HepG2 (cell line): ENCODE data around the gene HOXB4. TPM values are rescaled to one million over a fixed set of nuclear protein-coding genes. Genes with fewer than 3 reads are reported as not detected.

ENCODE experiments used
- ATAC-seq: fragments of 200-7000 bp; cut with Tn5 transposase; 3 replicates; pipeline ENCODE4 v1.9.1; 2020; ENCODE audit warnings: mild to moderate bottlenecking, moderate library complexity
- BruUV-seq: library from RNA; stranded (reverse); fragments of 400-500 nt; replicated peaks from 2 replicates; lab custom pipeline; 2021; lab: Mats Ljungman, UMichigan
- CTCF ChIA-PET: fragments of 300-600 bp; formaldehyde crosslinking; extraction: SDS; loops from one replicate; lab custom pipeline; 2021; ENCODE audit warnings: low total read pairs, inconsistent platforms, low intra/inter-chr PET ratio; lab: Yijun Ruan, JAX
- POLR2A ChIA-PET: fragments of 350-600 bp; sonication (Branson Sonifier 250); formaldehyde crosslinking; loops from one replicate; lab custom pipeline; 2020; ENCODE audit warnings: antibody characterized with exemption, inconsistent platforms; lab: Yijun Ruan, JAX
- DNase-seq: peaks from one replicate; pipeline ENCODE4 v3.0.0-alpha.2; 2015; ENCODE audit warnings: low spot score
- FAIRE-seq: peaks from 3 replicates; lab custom pipeline; 2011; peaks lifted over from hg19 to GRCh38; lab: Jason Lieb, UNC
- H2AFZ ChIP-seq: one replicate; pipeline ENCODE4 v1.6.1; 2011; ENCODE audit warnings: low read length, inconsistent platforms
- H3K27ac ChIP-seq: fragments of 300-600 bp; 3 replicates; pipeline ENCODE4 v1.8.0; 2011; ENCODE audit warnings: mixed run types, mild to moderate bottlenecking, mixed read lengths, low read length, inconsistent platforms; ENCODE audit not compliant: insufficient read depth; ENCODE audit errors: extremely low read length
- H3K27me3 ChIP-seq, 2 experiments: fragments of 200-600 bp in 1 of 2; 2 replicates in 1 of 2; 3 replicates in 1 of 2; pipeline versions ENCODE4 v1.6.0 to v1.8.0; 2011; ENCODE audit warnings: low read length in 2 of 2, mild to moderate bottlenecking in 2 of 2, moderate library complexity in 2 of 2, inconsistent platforms in 1 of 2; ENCODE audit not compliant: insufficient read depth in 2 of 2, control insufficient read depth in 1 of 2
- H3K36me3 ChIP-seq, 2 experiments: fragments of 200-600 bp in 1 of 2; replicated peaks in 1 of 2; 2 replicates in 1 of 2; 3 replicates in 1 of 2; pipeline versions ENCODE4 v1.5.1 to v1.8.0; 2011; ENCODE audit warnings: low read length in 2 of 2, inconsistent platforms in 1 of 2; ENCODE audit not compliant: insufficient read depth in 2 of 2, control insufficient read depth in 1 of 2
- H3K4me1 ChIP-seq: 2 replicates; pipeline ENCODE4 v1.5.1; 2012; ENCODE audit warnings: low read length, inconsistent platforms; ENCODE audit not compliant: insufficient read depth
- H3K4me2 ChIP-seq: 2 replicates; pipeline ENCODE4 v1.6.0; 2011; ENCODE audit warnings: low read depth, low read length, inconsistent platforms
- H3K4me3 ChIP-seq, 3 experiments: fragments of 200-600 bp in 1 of 3; sonication (generic), shearing (Covaris generic) in 1 of 3; replicated peaks in 1 of 3; 2 replicates each; pipeline ENCODE4 v1.5.1; 2011 to 2016; ENCODE audit warnings: low read length in 3 of 3, inconsistent platforms in 2 of 3, low read depth in 2 of 3, mild to moderate bottlenecking in 2 of 3, control low read depth in 1 of 3, mixed read lengths in 1 of 3; ENCODE audit not compliant: insufficient read depth in 1 of 3
- H3K79me2 ChIP-seq: one replicate; pipeline ENCODE4 v1.6.1; 2011; ENCODE audit warnings: low read length, inconsistent platforms; ENCODE audit not compliant: insufficient read depth
- H3K9ac ChIP-seq: 2 replicates; pipeline ENCODE4 v1.6.0; 2011; ENCODE audit warnings: mild to moderate bottlenecking, low read depth, low read length, inconsistent platforms; ENCODE audit not compliant: insufficient read depth
- H3K9me3 ChIP-seq: 2 replicates; pipeline ENCODE4 v1.5.1; 2012; ENCODE audit warnings: mild to moderate bottlenecking, low read length
- H4K20me1 ChIP-seq: 2 replicates; pipeline ENCODE4 v1.6.0; 2011; ENCODE audit warnings: inconsistent platforms, mild to moderate bottlenecking, low read length, moderate library complexity; ENCODE audit not compliant: insufficient read depth
- EZH2 ChIP-seq: conservative IDR thresholded peaks from 2 replicates; pipeline ENCODE4 v1.6.1; 2012; ENCODE audit warnings: mild to moderate bottlenecking, low read depth, low read length, moderate library complexity
- NR2F2 ChIP-seq: IDR thresholded peaks from 2 replicates; pipeline ENCODE4 v1.6.1; 2012; ENCODE audit warnings: low read depth, inconsistent platforms, borderline replicate concordance
- REPIN1 ChIP-seq: sonication (generic); formaldehyde crosslinking; IDR thresholded peaks from 2 replicates; pipeline ENCODE4 v1.8.0; 2022; ENCODE audit warnings: missing genetic modification reagents, low read depth, mild to moderate bottlenecking, borderline replicate concordance
- SP2 ChIP-seq: sonication (generic); formaldehyde crosslinking; IDR thresholded peaks from 2 replicates; pipeline ENCODE4 v1.5.1; 2020; ENCODE audit warnings: mild to moderate bottlenecking, missing genetic modification reagents
- XRCC5 ChIP-seq: fragments of 200-400 bp; formaldehyde crosslinking; optimal IDR thresholded peaks from 2 replicates; pipeline ENCODE3; 2017; ENCODE audit warnings: mild to moderate bottlenecking, low read length
- WGBS: methylation state at CpG from one replicate; pipeline ENCODE4 v1.1.6; 2017; ENCODE audit warnings: low lambda C conversion rate; 5-methylcytosine and 5-hydroxymethylcytosine counted together
- in situ Hi-C: cut with HindIII; loops from 2 replicates; pipeline ENCODE4 v1.10.0; 2017; ENCODE audit warnings: low pct_unique_long_range_greater_than_20kb; ENCODE audit not compliant: extremely low pct_ligation_motif_present
- intact Hi-C: fragments of 100-400 bp; cut with micrococcal nuclease; formaldehyde crosslinking; loops from one replicate; pipeline ENCODE4 v1.10.0; 2022; ENCODE audit not compliant: unreplicated experiment
- polyA plus RNA-seq, 8 experiments: library from polyadenylated mRNA; depleted of rRNA in 3 of 8; stranded (reverse) in 7 of 8; unstranded in 1 of 8; fragments of >200 nt; fragmentation: Illumina TruSeq in 4 of 8; extraction: Trizol in 4 of 8; gene quantifications; 2 replicates each; pipeline versions ENCODE4 v1.2.1 to v1.2.3, GENCODE V29; 2011 to 2016; ENCODE audit warnings: low read depth in 4 of 8, missing spikeins in 1 of 8, mixed read lengths in 1 of 8; ENCODE audit not compliant: insufficient read depth in 1 of 8
- total RNA-seq, 5 experiments: library from RNA; depleted of rRNA; stranded (reverse); fragments of >200 nt; fragmentation: Illumina TruSeq; extraction: Trizol; gene quantifications; 2 replicates each; pipeline ENCODE4 v1.2.3, GENCODE V29; 2016; ENCODE audit warnings: low read depth in 1 of 5
- TF ChIP-seq, protein P1 (sequence below): sonication (generic); formaldehyde crosslinking; IDR thresholded peaks from 2 replicates; pipeline ENCODE4 v1.4.0; 2020; ENCODE audit warnings: mild to moderate bottlenecking, missing genetic modification reagents
- TF ChIP-seq, protein P2 (sequence below): fragments of 450-650 bp; IDR thresholded peaks from 2 replicates; pipeline ENCODE4 v1.6.1; 2016

HOXB4 gene
- total and polyA plus RNA-seq, 2 of the 13 experiments (the other 11 are each of a cell fraction or from before 2014, with no cell fraction given) = not detected

DNA sequence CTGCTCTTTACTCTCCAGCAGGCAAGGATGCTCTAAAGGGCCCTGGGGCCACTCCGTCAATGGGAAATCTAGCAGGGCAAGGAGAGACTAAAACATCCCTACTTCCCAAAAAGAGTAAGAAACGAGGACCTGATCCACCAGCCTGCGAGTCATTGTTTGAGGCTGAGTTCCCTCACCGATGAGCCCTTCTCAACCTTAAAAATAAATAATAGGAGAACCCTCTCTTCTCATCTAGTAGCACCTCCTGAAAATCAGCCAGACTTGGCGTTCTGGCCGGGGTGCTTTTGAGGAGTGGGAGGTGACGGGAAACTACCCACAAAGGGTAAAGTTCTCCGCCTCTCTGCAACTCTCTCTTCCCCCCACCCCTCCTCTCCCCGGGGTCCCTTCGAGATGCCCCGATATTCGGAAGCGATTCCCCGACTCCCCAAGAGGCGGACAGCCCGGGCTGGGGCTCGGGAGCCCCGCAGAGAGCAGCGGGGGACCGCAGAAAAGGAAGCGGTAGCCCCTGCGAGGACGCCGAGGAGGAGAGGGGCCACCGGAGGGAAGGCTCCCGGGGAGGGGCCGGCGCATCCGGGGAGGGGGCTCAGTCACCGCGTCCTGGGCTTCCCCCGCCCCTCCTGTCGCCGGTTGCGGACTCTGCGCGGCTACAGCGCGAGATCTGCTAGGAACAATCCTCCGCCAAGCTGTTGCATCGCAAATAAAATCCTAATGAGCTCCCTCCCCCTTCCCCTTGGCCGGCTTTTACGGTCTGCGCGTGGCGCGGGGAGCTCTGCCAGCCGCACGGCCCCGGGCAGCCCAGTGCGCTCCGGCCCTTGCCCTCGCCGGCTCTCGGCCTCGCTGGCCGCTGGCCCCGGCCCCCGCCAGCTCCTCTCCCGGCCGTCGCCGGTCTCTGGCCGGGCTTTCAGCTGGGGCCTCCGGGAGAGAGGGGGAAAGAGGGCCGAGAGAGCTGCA lies 46.7 kb upstream of the HOXB4 start:
- intact Hi-C loops = no loop called here
- no TSS peak for BruUV-seq
- H3K4me2 ChIP-seq = no peak overlapping the region
- DNase-seq (no peak), ATAC-seq (peak; percentile 47), FAIRE-seq (no peak)
- H3K36me3 ChIP-seq = no peaks in the 10 kb centered on the region
- TF ChIP-seq, protein P1, sequence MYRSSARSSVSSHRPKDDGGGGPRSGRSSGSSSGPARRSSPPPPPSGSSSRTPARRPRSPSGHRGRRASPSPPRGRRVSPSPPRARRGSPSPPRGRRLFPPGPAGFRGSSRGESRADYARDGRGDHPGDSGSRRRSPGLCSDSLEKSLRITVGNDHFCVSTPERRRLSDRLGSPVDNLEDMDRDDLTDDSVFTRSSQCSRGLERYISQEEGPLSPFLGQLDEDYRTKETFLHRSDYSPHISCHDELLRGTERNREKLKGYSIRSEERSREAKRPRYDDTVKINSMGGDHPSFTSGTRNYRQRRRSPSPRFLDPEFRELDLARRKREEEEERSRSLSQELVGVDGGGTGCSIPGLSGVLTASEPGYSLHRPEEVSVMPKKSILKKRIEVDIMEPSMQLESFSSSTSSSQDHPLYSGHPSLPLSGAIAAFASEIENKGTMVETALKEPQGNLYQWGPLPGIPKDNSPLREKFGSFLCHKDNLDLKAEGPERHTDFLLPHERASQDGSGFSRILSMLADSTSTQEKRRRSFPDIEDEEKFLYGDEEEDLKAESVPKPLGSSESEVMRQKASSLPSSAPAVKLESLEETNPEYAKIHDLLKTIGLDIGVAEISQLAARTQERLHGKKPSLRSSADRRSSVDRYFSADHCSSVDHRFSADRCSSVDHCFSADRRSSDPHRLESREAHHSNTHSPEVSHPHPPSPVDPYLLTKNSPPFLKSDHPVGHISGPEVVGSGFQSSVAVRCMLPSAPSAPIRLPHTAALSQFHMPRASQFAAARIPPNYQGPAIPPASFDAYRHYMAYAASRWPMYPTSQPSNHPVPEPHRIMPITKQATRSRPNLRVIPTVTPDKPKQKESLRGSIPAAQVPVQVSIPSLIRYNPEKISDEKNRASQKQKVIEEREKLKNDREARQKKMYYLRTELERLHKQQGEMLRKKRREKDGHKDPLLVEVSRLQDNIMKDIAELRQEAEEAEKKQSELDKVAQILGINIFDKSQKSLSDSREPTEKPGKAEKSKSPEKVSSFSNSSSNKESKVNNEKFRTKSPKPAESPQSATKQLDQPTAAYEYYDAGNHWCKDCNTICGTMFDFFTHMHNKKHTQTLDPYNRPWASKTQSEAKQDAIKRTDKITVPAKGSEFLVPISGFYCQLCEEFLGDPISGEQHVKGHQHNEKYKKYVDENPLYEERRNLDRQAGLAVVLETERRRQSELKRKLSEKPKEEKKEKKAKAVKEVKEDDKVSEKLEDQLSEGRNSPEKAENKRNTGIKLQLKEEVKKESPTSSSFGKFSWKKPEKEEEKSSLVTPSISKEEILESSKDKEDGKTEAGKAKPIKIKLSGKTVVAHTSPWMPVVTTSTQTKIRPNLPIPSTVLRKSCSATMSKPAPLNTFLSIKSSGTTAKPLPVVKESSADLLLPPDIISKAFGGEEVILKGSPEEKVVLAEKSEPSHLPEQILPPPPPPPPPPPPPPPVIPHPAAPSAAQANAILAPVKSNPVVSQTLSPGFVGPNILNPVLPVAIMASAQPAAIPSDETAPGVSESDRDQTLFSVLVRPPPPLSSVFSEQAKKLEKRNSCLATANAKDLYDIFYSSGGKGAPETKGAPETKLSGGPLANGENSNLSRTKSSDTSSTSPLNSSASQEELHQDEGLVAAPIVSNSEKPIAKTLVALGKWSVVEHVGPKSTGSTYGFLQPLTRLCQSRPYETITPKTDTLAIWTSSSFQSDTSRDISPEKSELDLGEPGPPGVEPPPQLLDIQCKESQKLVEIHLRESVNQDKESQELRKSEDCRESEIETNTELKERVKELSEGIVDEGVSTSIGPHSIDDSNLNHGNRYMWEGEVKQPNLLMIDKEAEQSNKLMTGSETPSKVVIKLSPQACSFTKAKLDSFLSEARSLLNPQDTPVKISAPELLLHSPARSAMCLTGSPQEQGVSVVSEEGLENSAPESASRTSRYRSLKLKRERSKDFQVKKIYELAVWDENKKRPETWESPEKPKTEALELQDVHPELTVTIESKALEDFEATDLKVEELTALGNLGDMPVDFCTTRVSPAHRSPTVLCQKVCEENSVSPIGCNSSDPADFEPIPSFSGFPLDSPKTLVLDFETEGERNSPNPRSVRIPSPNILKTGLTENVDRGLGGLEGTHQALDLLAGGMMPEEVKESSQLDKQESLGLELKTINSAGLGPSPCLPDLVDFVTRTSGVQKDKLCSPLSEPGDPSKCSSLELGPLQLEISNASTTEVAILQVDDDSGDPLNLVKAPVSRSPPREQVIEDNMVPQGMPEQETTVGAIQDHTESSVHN (CRISPR knock-in tag) = no peak
- no peak for TF ChIP-seq NR2F2
- TF ChIP-seq, protein P2, sequence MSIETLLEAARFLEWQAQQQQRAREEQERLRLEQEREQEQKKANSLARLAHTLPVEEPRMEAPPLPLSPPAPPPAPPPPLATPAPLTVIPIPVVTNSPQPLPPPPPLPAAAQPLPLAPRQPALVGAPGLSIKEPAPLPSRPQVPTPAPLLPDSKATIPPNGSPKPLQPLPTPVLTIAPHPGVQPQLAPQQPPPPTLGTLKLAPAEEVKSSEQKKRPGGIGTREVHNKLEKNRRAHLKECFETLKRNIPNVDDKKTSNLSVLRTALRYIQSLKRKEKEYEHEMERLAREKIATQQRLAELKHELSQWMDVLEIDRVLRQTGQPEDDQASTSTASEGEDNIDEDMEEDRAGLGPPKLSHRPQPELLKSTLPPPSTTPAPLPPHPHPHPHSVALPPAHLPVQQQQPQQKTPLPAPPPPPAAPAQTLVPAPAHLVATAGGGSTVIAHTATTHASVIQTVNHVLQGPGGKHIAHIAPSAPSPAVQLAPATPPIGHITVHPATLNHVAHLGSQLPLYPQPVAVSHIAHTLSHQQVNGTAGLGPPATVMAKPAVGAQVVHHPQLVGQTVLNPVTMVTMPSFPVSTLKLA = no peak
- peak; percentile 52; the same call in 1 of the 2 replicates for TF ChIP-seq EZH2
- no peak for TF ChIP-seq XRCC5
- no peak for TF ChIP-seq REPIN1 (CRISPR knock-in tag)
- TF ChIP-seq SP2 (CRISPR knock-in tag) = no peak
- no peaks in the 10 kb centered on the region for H3K4me1 ChIP-seq
- no peak overlapping the region for H3K4me3 ChIP-seq
- 28% methylated on average over 43 of the region's 66 CpGs for WGBS
- peaks cover 42 to 97% of the 10 kb centered on the region in 2 experiments for H3K27me3 ChIP-seq
- ChIA-PET POLR2A (no interaction called here), CTCF (no interaction called here)
- H4K20me1 ChIP-seq = 0 out of 2 replicates have a peak, but pooled peaks cover 2% of the 10 kb centered on the region
- in situ Hi-C loops = no loop called here
- H3K9me3 ChIP-seq = no peaks in the 10 kb centered on the region
- H3K79me2 ChIP-seq = no peaks in the 10 kb centered on the region
- no peak overlapping the region for H3K9ac ChIP-seq
- no peak overlapping the region for H3K27ac ChIP-seq
- no peak overlapping the region for H2AFZ ChIP-seq
